HFFc6 (cell line): ENCODE measurements around the gene DNTTIP2. TPM values are rescaled to one million over a fixed set of nuclear protein-coding genes. Genes with fewer than 3 reads are reported as not detected.
"Not testable (repeated sequence)": the region's sequence is repeated elsewhere in the genome, so short reads cannot be mapped to it uniquely, and the experiment has no call there.

ENCODE experiments used
- DNase-seq: peaks from one replicate; pipeline ENCODE4 v3.0.0-alpha.2; 2018
- H3K27ac Mint-ChIP-seq: 2 replicates; pipeline ENCODE4 v1.8.0; 2020; ENCODE audit warnings: mild to moderate bottlenecking, mixed read lengths
- H3K27me3 Mint-ChIP-seq: 2 replicates; pipeline ENCODE4 v1.8.0; 2021; ENCODE audit warnings: mild to moderate bottlenecking, moderate library complexity, mixed read lengths; ENCODE audit not compliant: insufficient read depth
- H3K36me3 Mint-ChIP-seq: 2 replicates; pipeline ENCODE4 v1.8.0; 2021; ENCODE audit warnings: low read depth, mixed read lengths
- H3K4me1 Mint-ChIP-seq: 2 replicates; pipeline ENCODE4 v1.8.0; 2020; ENCODE audit warnings: low read depth, mixed read lengths
- H3K4me3 Mint-ChIP-seq: 2 replicates; pipeline ENCODE4 v1.8.0; 2020; ENCODE audit warnings: mild to moderate bottlenecking, moderate library complexity, mixed read lengths
- H3K9me3 Mint-ChIP-seq: 2 replicates; pipeline ENCODE4 v1.8.0; 2020; ENCODE audit warnings: mild to moderate bottlenecking, mixed read lengths
- total RNA-seq, 6 experiments: library from RNA; stranded (reverse); fragmentation: NEBNext Ultra II Directional; extraction: Animal tissue kit (Norgen Biotek cat#: 25700); gene quantifications; 2 replicates in 1 of 6; 3 replicates in 5 of 6; pipeline ENCODE4 v1.2.3, GENCODE V29; 2021
- TF ChIP-seq, protein P1 (sequence below): fragments of 200-600 bp; sonication (generic); IDR thresholded peaks from 2 replicates; pipeline ENCODE4 v1.5.0; 2021; ENCODE audit warnings: antibody characterized with exemption, mild to moderate bottlenecking

The DNTTIP2 gene
- total RNA-seq, 6 experiments from 2014 or later, result 51.8 to 65.7 (median 60.1) TPM

DNA sequence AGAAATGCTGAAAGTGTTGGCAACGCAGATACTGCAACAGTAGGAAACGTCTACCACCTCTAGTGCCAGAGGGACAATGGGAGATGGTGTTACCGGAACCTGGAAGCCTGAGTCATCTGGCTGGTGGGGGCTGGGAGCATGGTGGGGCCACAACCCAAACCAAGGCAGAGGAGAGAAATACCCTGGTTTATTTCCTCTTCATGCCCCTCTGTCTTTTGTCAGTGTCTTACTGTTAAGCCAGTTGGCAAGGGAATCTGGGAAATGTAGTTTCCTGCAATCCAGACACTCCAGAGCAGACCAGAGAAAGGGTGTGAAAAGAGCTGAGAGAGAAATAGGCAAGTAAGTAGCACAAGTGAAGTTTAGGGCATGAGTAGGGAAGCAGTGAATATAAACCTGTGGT lies 14.8 kb downstream of the DNTTIP2 start:
- TF ChIP-seq, protein P1, sequence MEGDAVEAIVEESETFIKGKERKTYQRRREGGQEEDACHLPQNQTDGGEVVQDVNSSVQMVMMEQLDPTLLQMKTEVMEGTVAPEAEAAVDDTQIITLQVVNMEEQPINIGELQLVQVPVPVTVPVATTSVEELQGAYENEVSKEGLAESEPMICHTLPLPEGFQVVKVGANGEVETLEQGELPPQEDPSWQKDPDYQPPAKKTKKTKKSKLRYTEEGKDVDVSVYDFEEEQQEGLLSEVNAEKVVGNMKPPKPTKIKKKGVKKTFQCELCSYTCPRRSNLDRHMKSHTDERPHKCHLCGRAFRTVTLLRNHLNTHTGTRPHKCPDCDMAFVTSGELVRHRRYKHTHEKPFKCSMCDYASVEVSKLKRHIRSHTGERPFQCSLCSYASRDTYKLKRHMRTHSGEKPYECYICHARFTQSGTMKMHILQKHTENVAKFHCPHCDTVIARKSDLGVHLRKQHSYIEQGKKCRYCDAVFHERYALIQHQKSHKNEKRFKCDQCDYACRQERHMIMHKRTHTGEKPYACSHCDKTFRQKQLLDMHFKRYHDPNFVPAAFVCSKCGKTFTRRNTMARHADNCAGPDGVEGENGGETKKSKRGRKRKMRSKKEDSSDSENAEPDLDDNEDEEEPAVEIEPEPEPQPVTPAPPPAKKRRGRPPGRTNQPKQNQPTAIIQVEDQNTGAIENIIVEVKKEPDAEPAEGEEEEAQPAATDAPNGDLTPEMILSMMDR, result no peak
- Mint-ChIP-seq H3K36me3 (peaks cover 5% of the 10 kb centered on the region; the same call in 1 of the 2 replicates), H3K9me3 (no peaks in the 10 kb centered on the region), H3K27ac (no peak overlapping the region), H3K4me3 (no peak overlapping the region), H3K4me1 (peaks cover 7% of the 10 kb centered on the region), H3K27me3 (peaks cover 4% of the 10 kb centered on the region; the same call in 1 of the 2 replicates)
- no peak for DNase-seq

DNA sequence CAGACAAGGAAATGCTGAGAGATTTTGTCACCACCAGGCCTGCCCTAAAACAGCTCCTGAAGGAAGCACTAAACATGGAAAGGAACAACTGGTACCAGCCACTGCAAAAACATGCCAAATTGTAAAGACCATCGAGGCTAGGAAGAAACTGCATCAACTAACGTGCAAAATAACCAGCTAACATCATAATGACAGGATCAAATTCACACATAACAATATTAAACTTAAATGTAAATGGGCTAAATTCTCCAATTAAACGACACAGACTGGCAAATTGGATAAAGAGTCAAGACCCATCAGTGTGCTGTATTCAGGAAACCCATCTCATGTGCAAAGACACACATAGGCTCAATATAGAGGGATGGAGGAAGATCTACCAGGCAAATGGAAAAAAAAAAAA lies 21.4 kb downstream of the DNTTIP2 start:
- H3K4me1 Mint-ChIP-seq, DNase-seq, H3K27ac Mint-ChIP-seq, H3K4me3 Mint-ChIP-seq: not testable (repeated sequence)
- peaks cover 12% of the 10 kb centered on the region; the same call in 1 of the 2 replicates for H3K36me3 Mint-ChIP-seq
- H3K9me3 Mint-ChIP-seq, result peaks cover 13% of the 10 kb centered on the region
- H3K27me3 Mint-ChIP-seq, result peaks cover 20% of the 10 kb centered on the region

DNA sequence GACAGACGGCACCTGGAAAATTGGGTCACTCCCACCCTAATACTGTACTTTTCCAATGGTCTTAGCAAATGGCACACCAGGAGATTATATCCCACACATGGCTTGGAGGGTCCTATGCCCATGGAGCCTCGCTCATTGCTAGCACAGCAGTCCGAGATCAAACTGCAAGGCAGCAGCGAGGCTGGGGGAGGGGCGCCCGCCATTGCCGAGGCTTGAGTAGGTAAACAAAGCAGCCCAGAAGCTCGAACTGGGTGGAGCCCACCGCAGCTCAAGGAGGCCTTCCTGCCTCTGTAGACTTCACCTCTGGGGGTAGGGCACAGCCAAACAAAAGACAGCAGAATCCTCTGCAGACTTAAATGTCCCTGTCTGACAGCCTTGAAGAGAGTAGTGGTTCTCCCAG lies 23.0 kb downstream of the DNTTIP2 start:
- peaks cover 12% of the 10 kb centered on the region; the same call in 1 of the 2 replicates for H3K36me3 Mint-ChIP-seq
- H3K4me3 Mint-ChIP-seq, H3K27ac Mint-ChIP-seq: not testable (repeated sequence)

DNA sequence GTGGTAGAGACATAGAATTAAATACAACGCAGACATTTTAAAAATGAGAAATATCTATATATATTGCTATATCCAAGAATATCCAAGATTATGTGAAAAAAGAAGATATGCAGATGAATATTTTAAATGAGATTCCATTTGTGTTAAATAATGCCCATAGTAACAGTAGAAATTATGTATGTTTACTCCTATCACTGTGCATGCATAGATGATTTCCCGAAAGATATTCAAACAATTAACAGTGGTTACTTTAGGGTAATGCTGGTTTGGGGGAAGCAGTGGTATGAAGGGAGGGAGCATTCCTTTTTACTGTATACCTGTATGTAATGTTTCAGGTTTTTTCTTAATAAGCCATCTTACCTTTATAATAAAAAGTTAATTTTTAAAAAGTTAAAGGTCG lies 25.1 kb downstream of the DNTTIP2 start:
- TF ChIP-seq, protein P1, result no peak
- peaks cover 12% of the 10 kb centered on the region; the same call in 1 of the 2 replicates for H3K36me3 Mint-ChIP-seq
- no peak overlapping the region for H3K4me3 Mint-ChIP-seq
- DNase-seq, result no peak
- peaks cover 17% of the 10 kb centered on the region for H3K27me3 Mint-ChIP-seq
- peaks cover 13% of the 10 kb centered on the region for H3K9me3 Mint-ChIP-seq
- no peaks in the 10 kb centered on the region for H3K4me1 Mint-ChIP-seq
- no peak overlapping the region for H3K27ac Mint-ChIP-seq

More for the DNA sequence above, 23.0 kb downstream of the DNTTIP2 start:
- H3K9me3 Mint-ChIP-seq, result peaks cover 13% of the 10 kb centered on the region
- DNase-seq, H3K4me1 Mint-ChIP-seq: not testable (repeated sequence)
- H3K27me3 Mint-ChIP-seq, result peaks cover 20% of the 10 kb centered on the region

DNA sequence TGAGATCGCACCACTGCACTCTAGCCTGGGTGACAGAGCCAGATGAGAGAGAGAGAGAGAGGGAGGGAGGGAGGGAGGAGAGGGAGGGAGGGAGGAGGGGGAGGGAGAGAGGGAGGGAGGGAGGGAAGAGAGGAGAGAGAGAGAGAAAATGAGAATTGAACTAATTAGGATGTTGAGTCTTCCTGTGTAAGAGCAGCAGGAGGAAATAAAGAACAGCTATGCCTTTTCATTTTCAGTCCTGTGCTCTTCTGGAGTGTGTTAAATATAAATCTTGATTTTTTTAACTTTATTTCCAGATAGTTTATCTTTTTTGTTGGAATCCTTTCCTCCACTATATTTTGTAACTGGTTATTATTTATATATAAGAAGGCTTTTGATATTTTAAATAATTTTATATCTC lies 27.1 kb downstream of the DNTTIP2 start:
- TF ChIP-seq, protein P1, result no peak
- no peak overlapping the region for H3K4me3 Mint-ChIP-seq
- no peak overlapping the region for H3K27ac Mint-ChIP-seq
- no peak for DNase-seq
- H3K27me3 Mint-ChIP-seq, result peaks cover 20% of the 10 kb centered on the region
- peaks cover under 1% of the 10 kb centered on the region; the same call in 1 of the 2 replicates for H3K9me3 Mint-ChIP-seq
- peaks cover 9% of the 10 kb centered on the region for H3K4me1 Mint-ChIP-seq
- H3K36me3 Mint-ChIP-seq, result peaks cover 4% of the 10 kb centered on the region; the same call in 1 of the 2 replicates

DNA sequence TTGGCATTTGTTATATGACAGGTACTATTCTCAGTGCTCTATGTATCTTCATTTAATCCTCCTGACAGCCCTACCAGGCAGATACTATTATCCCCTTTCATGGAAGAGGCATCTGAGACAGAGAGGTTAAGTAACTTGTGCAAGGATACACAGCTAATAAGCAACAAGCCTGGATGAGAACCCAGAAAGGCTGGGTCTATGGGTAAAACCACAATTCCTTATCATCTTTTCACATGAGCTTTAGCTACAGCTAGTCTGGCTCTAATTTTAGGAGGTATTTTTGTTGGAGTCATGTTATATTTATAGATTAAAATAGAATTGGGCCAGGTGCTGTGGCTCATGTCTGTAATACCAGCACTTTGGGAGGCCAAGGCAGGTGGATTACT lies 27.7 kb downstream of the DNTTIP2 start:
- DNase-seq, result no peak
- no peak overlapping the region for H3K27ac Mint-ChIP-seq
- peaks cover 4% of the 10 kb centered on the region; the same call in 1 of the 2 replicates for H3K36me3 Mint-ChIP-seq
- H3K27me3 Mint-ChIP-seq, result peaks cover 18% of the 10 kb centered on the region
- H3K4me3 Mint-ChIP-seq, result no peak overlapping the region
- H3K9me3 Mint-ChIP-seq, result no peaks in the 10 kb centered on the region
- TF ChIP-seq, protein P1, result no peak
- peaks cover 9% of the 10 kb centered on the region for H3K4me1 Mint-ChIP-seq
